GM18498 (cell line): Measurements from ENCODE around the gene PAX9.

Experiments
- ATAC-seq: cut with Tn5 transposase; IDR thresholded peaks from one replicate; pipeline ENCODE4 v1.9.1; 2021; ENCODE audit warnings: mild to moderate bottlenecking, moderate library complexity; ENCODE audit not compliant: unreplicated experiment

The PAX9 gene

GRCh38 chr14:36661506-36662257 lies at the start of gene PAX9:
Gene PAX9 (plus strand): TSS chr14:36661860. CDS start chr14:36662090, 230 bp downstream.
- peak; percentile 89 for ATAC-seq

GRCh38 chr14:36617824-36618223 lies 43.8 kb upstream of the PAX9 start:
- ATAC-seq: no peak

GRCh38 chr14:36618641-36619040 lies 43.0 kb upstream of the PAX9 start:
- no peak for ATAC-seq

GRCh38 chr14:36619131-36619530 lies 42.5 kb upstream of the PAX9 start:
- ATAC-seq: no peak

- ATAC-seq: no peak
Measured at GRCh38 chr14:36619853-36620252, 41.8 kb upstream of the PAX9 start.

- no peak for ATAC-seq
Measured at GRCh38 chr14:36625014-36625413, 36.6 kb upstream of the PAX9 start.

GRCh38 chr14:36625436-36625835 lies 36.2 kb upstream of the PAX9 start:
- ATAC-seq: no peak

GRCh38 chr14:36626151-36626550 lies 35.5 kb upstream of the PAX9 start:
- ATAC-seq: no peak

- ATAC-seq: no peak
Measured at GRCh38 chr14:36627981-36628380, 33.7 kb upstream of the PAX9 start.

- ATAC-seq: no peak
Measured at GRCh38 chr14:36633580-36633979, 28.1 kb upstream of the PAX9 start.

- no peak for ATAC-seq
Measured at GRCh38 chr14:36646664-36647416, 14.8 kb upstream of the PAX9 start.

- no peak for ATAC-seq
Measured at GRCh38 chr14:36647417-36647823, 14.2 kb upstream of the PAX9 start.

GRCh38 chr14:36647824-36648753 lies 13.6 kb upstream of the PAX9 start:
- ATAC-seq: no peak

- no peak for ATAC-seq
Measured at GRCh38 chr14:36649872-36650650, 11.6 kb upstream of the PAX9 start.

GRCh38 chr14:36652542-36653201 lies 9.0 kb upstream of the PAX9 start:
- no peak for ATAC-seq

- ATAC-seq: no peak
Measured at GRCh38 chr14:36653413-36653812, 8.2 kb upstream of the PAX9 start.

- no peak for ATAC-seq
Measured at GRCh38 chr14:36653962-36654793, 7.5 kb upstream of the PAX9 start.

GRCh38 chr14:36654794-36655381 lies 6.8 kb upstream of the PAX9 start:
- no peak for ATAC-seq

- no peak for ATAC-seq
Measured at GRCh38 chr14:36655571-36655962, 6.1 kb upstream of the PAX9 start.
